SU-DHL-6 (cell line): Measurements from ENCODE around the gene SEC14L1.

Experiments used
- EZH2phosphoT487 ChIP-seq: fragments of 200-600 bp; sonication (generic), shearing (Covaris generic); conservative IDR thresholded peaks from 2 replicates; pipeline ENCODE4 v1.6.1; 2018; ENCODE audit warnings: mild to moderate bottlenecking, antibody characterized with exemption, low read length, moderate library complexity, mixed read lengths
- TF ChIP-seq, protein P1 (sequence below): fragments of 200-600 bp; sonication (generic); IDR thresholded peaks from one replicate; pipeline ENCODE4 v1.5.1; 2017; ENCODE audit warnings: antibody characterized with exemption, mild to moderate bottlenecking, low read length, moderate library complexity; ENCODE audit not compliant: insufficient read depth, poor library complexity, severe bottlenecking

DNA sequence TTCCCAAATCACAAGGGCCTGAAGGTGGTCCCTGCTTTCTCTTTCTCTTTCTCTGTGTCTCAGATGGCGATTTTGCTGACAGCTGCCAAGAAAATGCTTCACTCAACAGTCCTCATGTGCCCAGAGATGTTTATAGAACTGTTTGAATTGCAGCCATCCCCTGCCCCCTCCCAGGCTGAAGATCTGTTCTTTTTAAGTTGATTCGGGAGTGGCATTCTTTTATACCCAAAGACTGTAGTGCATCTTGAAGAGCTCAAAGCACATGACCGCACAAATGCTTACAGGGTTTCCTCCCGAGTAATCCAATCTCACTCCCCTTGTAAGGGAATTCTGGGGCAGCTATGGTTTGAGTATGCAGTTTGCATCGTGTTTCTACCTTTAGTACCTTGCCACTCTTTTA lies 75.7 kb downstream of the SEC14L1 start:
- TF ChIP-seq, protein P1, sequence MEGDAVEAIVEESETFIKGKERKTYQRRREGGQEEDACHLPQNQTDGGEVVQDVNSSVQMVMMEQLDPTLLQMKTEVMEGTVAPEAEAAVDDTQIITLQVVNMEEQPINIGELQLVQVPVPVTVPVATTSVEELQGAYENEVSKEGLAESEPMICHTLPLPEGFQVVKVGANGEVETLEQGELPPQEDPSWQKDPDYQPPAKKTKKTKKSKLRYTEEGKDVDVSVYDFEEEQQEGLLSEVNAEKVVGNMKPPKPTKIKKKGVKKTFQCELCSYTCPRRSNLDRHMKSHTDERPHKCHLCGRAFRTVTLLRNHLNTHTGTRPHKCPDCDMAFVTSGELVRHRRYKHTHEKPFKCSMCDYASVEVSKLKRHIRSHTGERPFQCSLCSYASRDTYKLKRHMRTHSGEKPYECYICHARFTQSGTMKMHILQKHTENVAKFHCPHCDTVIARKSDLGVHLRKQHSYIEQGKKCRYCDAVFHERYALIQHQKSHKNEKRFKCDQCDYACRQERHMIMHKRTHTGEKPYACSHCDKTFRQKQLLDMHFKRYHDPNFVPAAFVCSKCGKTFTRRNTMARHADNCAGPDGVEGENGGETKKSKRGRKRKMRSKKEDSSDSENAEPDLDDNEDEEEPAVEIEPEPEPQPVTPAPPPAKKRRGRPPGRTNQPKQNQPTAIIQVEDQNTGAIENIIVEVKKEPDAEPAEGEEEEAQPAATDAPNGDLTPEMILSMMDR = no peak
- no peak for TF ChIP-seq EZH2phosphoT487
